Measurements from ENCODE around the gene SEMA3G. TPM values are rescaled to one million over a fixed set of nuclear protein-coding genes. Genes with fewer than 3 reads are reported as not detected.

The SEMA3G gene
- polyA plus RNA-seq, 1 donor from 2014 or later, result 0.04 TPM

DNA sequence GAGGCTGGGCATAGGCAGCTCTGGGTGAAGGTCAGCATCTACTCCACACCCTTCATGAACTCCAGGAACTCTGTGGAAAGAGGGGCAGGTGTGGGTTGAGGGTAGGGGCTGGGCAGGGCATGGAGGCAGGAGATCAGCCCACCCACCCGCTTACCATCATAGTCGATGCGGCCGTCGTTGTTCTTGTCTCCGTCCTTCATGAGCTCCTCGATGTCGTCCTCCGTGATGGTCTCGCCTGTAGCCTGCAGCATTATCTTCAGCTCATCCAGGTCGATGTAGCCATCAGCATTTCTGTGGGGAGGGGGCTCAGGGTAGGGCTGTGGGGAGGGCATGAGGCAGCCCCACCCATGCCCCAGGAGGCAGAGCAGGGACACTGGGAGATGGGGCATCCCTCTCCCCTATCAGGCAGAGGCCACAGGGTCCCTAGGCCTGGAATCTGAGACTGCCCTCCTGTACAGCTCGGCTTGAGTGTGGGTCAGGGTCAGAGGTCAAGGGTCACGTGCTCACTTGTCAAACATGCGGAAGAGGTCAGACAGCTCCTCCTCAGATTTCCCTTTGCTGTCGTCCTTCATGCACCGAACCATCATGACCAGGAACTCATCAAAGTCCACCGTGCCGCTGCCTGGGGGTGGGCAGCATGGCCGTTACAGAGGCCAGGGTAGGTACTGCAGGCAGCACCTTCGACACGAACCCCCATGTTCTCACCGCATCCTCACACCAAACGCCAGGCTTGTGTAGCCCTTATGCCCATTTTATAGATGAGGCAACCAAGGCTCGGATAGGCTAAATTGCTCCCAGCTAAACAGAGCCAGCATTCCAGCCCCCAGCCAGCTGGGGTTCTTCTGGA is 6.6 kb upstream of the SEMA3G start:
- H3K36me3 Mint-ChIP-seq, result no peaks in the 10 kb centered on the region
- peaks cover 2% of the 10 kb centered on the region for H3K27me3 Mint-ChIP-seq
- peak overlapping the region in 1 of 4 donors; percentile 48 for H3K4me3 Mint-ChIP-seq
- H3K27ac Mint-ChIP-seq, result peak overlapping the region in 2 of 3 donors; percentile 35 to 67
- peaks cover 13 to 19% (median 15%) of the 10 kb centered on the region in 3 donors for H3K4me1 Mint-ChIP-seq
- H3K9me3 Mint-ChIP-seq, result no peaks in the 10 kb centered on the region

DNA sequence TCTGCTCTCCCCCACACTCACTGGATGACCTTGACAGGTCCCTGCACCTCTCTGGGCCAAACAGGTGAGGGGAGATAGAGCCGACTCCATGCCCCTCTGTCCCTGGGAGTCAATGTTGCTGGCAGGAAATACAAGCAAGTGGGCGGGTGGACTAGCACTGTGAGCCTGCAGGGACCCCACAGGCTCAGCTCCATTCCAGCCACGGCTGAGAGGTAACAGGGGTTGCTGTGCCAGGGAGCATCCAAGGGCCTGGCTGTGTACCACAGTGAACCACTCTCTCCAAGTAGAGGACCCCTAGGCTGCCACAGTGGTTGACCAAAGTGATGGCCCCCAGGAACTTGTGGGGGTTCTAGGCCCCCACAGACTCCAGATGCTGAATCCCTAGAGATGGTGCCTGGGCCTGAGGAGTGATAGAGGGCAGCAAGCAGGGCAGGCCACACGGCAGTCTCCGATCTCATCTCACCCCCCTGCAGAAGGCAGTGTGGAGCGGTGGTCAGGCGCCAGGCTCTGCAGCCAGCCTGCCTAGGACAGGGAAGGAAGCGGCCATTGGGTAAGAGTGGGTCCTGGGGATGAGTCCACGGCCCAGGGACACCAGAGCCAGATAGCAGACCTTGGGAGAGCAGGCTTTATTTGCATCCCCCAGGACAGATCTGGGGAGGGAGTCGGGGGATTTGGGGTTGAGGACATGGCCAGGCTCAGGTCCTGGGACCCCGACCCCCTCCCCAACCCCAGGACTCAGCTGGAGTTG is 5.8 kb upstream of the SEMA3G start:
- H3K27ac Mint-ChIP-seq, result peak overlapping the region in 1 of 3 donors; percentile 67
- H3K27me3 Mint-ChIP-seq, result peaks cover 2% of the 10 kb centered on the region
- no peaks in the 10 kb centered on the region for H3K9me3 Mint-ChIP-seq
- peaks cover 9 to 14% (median 11%) of the 10 kb centered on the region in 3 donors for H3K4me1 Mint-ChIP-seq
- no peaks in the 10 kb centered on the region for H3K36me3 Mint-ChIP-seq
- peak overlapping the region in 1 of 4 donors; percentile 75 for H3K4me3 Mint-ChIP-seq

DNA sequence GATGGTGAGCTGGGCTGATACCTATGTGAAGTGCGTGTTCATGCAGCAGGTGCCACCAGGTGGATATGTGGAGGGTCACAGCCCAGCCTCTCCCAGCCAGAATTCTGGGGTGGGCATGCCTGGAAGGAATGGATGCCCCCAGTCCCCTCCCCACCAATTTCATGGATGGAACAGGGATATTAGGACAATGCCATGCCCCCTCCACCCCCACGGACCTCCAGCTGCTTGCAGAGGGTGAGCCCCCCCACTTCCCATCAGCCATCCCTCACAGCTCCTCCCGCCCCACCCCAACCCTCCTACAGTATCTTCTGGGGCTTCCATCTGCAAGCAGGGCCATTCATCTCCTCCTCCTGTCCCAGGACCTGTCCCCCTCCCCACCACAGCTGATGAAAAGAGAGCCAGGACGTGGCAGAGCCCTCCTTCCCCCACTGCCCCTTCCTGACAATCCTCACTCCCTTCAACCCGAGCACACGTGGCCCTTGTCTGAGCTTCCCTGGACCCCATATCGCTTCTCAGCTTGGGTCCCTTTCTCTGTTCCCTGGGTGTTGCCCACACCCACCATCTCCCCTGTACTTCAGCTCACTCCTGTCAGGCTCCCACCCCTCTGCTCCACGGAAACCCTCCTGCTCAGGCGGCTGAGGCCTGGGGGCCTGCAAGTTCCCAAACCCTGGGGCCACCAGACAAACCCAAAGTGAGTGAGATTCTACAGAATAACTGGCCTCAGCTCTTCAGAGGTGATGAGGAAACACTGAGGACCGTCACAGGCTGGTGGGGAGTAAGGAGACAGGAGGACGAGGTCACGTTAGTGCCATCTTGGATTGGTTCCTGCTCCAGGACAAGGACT is 2.8 kb upstream of the SEMA3G start:
- H3K27ac Mint-ChIP-seq, result peak overlapping the region in 2 of 3 donors; percentile 1 to 47
- peaks cover 6 to 9% (median 7%) of the 10 kb centered on the region in 3 donors for H3K4me1 Mint-ChIP-seq
- peak overlapping the region in 1 of 4 donors; percentile 52 for H3K4me3 Mint-ChIP-seq
- no peaks in the 10 kb centered on the region for H3K9me3 Mint-ChIP-seq
- H3K36me3 Mint-ChIP-seq, result no peaks in the 10 kb centered on the region
- H3K27me3 Mint-ChIP-seq, result peaks cover 2% of the 10 kb centered on the region

DNA sequence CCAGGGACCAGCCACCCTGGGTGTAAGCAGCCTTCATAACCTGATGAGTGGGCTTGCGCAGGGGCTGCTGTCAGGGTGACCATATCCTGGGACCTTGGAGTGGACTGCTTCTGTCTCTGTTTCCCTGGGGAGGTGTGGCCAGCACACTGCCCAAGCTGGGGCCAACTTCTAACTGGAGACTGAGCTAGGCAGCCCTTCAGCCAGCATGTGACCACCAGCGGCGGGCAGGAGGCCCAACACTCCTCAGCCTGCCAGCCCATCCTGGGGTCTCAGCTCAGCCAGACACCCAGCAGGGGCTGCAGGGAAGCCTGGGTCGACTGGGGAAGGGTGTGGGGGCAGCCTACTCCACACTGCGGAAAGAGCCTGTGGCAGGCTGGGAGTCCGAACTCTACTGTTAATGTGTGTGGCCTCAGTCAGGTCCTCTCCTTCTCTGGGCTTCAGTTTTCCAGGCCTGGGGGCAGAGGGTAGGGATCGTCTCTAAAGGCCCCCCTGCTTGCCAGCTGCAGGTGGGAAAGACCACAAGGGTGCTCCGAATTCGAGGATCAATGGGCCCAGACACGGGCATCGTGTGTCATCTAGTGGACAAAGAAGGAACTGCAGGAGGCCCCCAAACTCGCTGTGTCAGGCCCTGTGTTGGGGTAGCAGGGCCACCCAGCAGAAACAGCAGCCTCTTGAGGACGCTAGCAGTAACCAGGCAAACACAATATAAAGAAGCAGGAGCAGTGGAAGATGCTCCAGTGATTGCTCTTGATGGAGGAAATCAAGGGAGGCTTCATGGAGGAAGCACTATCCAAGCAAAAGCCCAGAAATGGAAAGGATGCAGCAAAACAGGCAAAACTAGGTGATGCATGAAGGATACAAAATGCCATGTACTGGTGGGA is 2.0 kb upstream of the SEMA3G start:
- Mint-ChIP-seq H3K4me1 (peaks cover 6 to 9% (median 7%) of the 10 kb centered on the region in 3 donors), H3K27ac (peak overlapping the region in 2 of 3 donors; percentile 1 to 47), H3K36me3 (no peaks in the 10 kb centered on the region), H3K4me3 (peak overlapping the region in 1 of 4 donors; percentile 52), H3K9me3 (no peaks in the 10 kb centered on the region), H3K27me3 (peaks cover 2% of the 10 kb centered on the region)

DNA sequence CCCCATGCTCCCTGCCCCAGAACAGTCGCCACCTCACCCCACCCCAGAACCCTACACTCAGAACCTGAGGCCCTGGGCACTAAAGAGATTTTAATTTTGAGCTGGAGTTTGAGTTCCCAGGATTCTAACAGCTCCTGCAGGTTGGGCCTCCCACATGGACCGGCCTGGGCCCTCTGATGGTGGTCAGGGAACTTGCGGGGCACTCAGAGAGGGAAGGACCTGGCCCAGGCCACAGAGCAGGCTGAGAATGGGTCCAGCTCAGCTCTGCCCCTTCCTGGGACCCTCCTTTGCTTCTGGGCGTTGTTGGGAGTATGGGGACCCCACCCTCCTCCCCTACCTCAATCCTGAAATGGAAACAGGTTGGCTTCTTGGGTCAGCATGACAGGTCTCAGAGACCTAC is 1.1 kb upstream of the SEMA3G start:
- H3K9me3 Mint-ChIP-seq, result no peaks in the 10 kb centered on the region
- H3K27me3 Mint-ChIP-seq, result no peaks in the 10 kb centered on the region
- H3K27ac Mint-ChIP-seq, result no peak overlapping the region
- no peak overlapping the region for H3K4me3 Mint-ChIP-seq
- no peaks in the 10 kb centered on the region for H3K36me3 Mint-ChIP-seq
- H3K4me1 Mint-ChIP-seq, result peaks cover 6 to 9% (median 7%) of the 10 kb centered on the region in 3 donors

DNA sequence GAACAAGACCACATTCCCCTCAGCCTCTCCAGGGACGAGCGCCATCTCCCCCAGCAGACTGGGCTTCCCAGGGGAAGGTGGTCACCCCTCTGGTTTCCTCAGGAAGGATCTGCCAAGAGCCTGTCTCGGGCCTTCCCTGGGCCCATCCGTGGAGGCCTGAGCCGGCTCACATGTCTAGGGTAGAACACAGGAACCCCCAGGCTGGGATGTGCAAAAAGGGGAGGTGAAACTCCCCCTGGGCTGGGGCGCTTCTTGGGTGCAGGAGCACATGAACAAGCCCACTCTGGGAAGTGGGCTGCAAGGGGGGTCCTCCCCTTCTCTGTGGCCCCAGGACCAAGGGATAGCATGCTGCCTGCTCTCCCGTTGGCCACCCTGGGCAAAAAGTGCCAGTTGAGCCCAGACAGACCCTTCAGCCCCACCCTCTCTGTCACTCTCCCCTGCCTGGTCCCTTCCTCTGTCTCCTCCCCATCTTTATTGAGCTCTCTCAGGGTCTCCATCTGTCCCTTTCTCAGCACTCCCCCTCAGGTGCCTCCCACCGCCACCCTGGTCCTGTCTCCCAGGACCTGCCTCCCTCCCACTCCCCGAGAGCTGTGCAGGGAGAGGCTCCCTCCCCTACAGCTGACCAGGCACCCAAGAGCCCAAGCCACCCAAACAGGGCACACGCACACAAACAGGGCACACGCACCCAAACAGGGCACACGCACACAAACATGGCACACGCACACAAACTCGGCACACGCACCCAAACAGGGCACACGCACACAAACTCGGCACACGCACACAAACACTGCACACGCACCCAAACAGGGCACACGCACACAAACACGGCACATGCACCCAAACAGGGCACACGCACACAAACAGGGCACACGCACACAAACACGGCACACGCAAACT is 864 bp downstream of the SEMA3G start:
- no peaks in the 10 kb centered on the region for H3K36me3 Mint-ChIP-seq
- H3K9me3 Mint-ChIP-seq, result no peaks in the 10 kb centered on the region
- no peak overlapping the region for H3K27ac Mint-ChIP-seq
- peak overlapping the region in 1 of 4 donors; percentile 71 for H3K4me3 Mint-ChIP-seq
- H3K27me3 Mint-ChIP-seq, result no peaks in the 10 kb centered on the region
- peaks cover 6 to 9% (median 7%) of the 10 kb centered on the region in 3 donors for H3K4me1 Mint-ChIP-seq

DNA sequence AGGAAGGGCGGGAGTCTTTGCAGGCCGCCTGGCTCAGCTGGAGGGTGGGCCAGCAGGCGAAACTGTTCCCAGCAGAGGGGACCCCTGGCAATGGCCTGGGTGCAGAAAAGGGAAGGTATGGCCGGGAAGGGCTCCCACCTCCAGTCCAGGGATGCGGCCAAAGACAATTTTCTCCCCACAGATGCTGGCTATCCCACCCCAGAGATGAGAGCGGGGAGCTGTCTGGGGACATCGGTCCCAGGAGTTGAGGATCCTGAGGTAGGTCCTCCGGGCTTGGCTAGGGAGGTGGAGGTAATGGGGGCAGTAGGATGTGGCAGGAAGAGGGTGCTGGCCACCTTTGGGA is 1.7 kb downstream of the SEMA3G start:
- Mint-ChIP-seq H3K4me3 (no peak overlapping the region), H3K36me3 (no peaks in the 10 kb centered on the region), H3K27ac (no peak overlapping the region), H3K4me1 (peaks cover 6 to 9% (median 7%) of the 10 kb centered on the region in 3 donors), H3K27me3 (no peaks in the 10 kb centered on the region), H3K9me3 (no peaks in the 10 kb centered on the region)

DNA sequence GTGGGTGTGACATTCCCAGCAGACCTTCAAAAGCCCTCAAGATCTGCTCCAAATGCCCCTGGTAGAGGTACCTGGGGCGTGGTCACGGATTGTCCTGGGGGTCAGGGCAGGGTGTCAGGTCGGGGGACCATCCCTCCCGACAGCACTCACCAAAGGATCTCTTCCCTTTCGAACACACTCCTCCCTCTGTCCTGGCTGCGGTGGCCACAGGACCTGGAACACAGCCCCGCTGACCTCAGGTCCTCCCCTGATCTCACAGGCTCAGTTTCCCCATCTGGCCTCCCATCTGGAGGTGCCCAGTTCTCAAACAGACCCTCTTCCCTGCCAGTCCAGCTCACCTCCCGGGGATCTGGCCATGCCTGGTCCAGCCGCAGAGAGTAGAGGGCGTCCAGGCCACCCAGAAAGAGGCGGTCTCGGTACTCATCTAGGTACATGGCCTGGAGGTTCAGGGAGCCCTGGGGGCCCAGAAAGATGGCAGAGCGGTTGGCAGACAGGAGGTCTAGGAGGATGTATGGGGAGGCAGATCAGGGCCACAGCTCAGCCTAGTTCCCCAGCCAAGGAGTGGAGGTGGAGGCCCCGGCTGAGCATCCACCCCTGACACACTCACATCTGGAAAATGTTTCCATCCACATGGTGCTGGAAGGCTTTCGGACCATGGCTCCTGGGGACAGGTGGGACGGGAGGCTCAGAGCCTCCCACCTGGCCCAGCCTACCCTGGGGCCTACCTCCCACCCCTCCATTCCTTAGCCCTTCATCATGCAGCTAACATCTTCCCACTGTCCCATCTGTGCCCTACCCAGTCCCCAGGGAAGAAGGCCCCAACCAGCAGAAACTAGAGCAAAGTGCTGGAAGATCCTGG is 2.3 kb downstream of the SEMA3G start:
- H3K27me3 Mint-ChIP-seq, result no peaks in the 10 kb centered on the region
- no peaks in the 10 kb centered on the region for H3K9me3 Mint-ChIP-seq
- H3K4me3 Mint-ChIP-seq, result no peak overlapping the region
- H3K36me3 Mint-ChIP-seq, result no peaks in the 10 kb centered on the region
- no peak overlapping the region for H3K27ac Mint-ChIP-seq
- peaks cover 6 to 9% (median 7%) of the 10 kb centered on the region in 3 donors for H3K4me1 Mint-ChIP-seq

DNA sequence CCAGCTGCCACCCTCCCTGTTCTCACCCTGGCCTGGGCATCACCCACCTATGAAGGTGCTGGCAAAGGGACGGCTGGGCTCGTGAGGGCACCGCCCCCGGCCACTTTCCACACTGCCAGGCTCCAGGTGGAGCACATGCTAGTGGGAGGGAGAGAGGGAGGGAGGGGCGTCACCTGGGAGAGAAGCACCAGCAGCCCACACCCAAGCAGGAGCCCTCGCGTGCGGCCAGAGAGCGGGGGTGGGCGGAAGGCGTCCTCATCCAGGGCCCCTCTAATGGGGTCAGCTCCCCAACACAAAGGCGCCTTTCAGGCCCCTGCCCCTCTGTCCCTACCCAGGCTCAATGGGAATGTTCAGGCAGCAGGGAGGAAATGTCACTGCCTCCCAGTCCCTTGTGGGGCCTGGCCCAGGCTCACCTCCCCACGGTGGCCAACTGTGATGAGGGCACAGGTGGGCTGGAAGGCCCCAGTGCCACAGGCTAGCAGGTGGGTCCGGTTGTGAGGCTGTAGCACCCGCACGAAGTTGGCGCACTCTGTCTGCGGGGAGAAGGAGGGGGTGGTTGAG is 3.1 kb downstream of the SEMA3G start:
- H3K36me3 Mint-ChIP-seq, result no peaks in the 10 kb centered on the region
- H3K9me3 Mint-ChIP-seq, result no peaks in the 10 kb centered on the region
- H3K27me3 Mint-ChIP-seq, result no peaks in the 10 kb centered on the region
- H3K27ac Mint-ChIP-seq, result no peak overlapping the region
- no peak overlapping the region for H3K4me3 Mint-ChIP-seq
- peaks cover 2 to 5% (median 4%) of the 10 kb centered on the region in 3 donors for H3K4me1 Mint-ChIP-seq

DNA sequence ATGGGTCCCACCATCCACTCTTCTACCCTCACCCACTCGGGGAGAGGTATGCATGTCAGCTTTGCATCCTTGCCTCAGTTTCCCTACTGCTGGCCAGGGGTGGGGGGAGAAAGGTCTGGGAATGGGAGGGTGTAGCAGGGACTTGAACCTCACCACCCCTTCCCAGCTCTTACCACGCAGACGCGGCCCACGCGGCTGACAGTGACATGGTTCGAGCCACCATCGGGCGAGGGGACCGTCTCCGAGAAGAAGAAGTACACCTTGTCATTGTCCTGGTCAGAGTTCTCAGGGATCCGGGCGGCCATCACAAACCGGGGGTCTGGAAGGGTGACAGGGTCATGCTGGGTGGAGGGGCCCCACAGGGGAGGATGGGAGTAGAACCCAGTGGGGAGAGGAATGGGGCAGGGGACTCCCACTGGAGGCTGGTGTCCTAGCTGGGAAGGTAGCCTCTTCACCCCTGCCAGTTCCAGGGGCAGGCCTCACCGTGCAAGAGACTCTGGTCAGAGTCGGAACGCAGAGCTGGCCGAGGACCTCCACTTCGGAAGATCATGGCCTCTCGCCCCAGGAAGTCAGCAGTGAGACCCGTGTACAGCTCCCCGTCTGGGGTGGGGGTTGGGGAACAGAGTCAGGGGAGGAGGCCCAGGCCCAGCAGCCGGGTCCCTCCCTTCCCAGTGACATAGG is 3.7 kb downstream of the SEMA3G start:
- Mint-ChIP-seq H3K27ac (no peak overlapping the region), H3K4me1 (peaks cover 2 to 4% (median 4%) of the 10 kb centered on the region in 3 donors), H3K27me3 (no peaks in the 10 kb centered on the region), H3K4me3 (no peak overlapping the region), H3K9me3 (no peaks in the 10 kb centered on the region), H3K36me3 (no peaks in the 10 kb centered on the region)

- Mint-ChIP-seq H3K4me1 (peaks cover 2 to 4% (median 4%) of the 10 kb centered on the region in 3 donors), H3K4me3 (no peak overlapping the region), H3K27ac (no peak overlapping the region), H3K9me3 (no peaks in the 10 kb centered on the region), H3K36me3 (no peaks in the 10 kb centered on the region), H3K27me3 (no peaks in the 10 kb centered on the region)
Measured at GRCh38 chr3:52440671-52441070, 4.2 kb downstream of the SEMA3G start.

DNA sequence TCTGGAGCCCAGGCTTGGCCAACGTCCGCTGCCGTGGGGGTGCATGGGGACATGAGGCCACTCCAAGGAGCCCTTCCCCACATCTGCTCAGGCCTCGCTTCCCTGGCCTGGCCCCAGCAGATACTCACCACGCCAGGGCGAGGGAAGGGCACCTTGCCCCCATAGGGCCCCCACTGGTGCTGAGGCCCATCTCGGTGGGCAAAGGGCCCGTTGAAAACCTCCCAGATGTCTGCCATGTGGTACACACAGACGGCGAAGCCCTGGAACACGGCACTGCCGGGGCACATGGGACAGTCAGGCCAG is 4.7 kb downstream of the SEMA3G start:
- Mint-ChIP-seq H3K9me3 (no peaks in the 10 kb centered on the region), H3K27ac (no peak overlapping the region), H3K4me3 (no peak overlapping the region), H3K4me1 (peaks cover 2 to 4% (median 3%) of the 10 kb centered on the region in 3 donors), H3K36me3 (no peaks in the 10 kb centered on the region), H3K27me3 (no peaks in the 10 kb centered on the region)

Data from IgD-negative memory B cell (primary cell).